GM13976 (cell line): Measurements from ENCODE around the gene KMT5B.

Experiments
- DNase-seq: peaks from one replicate; pipeline ENCODE4 v3.0.0; 2012; ENCODE audit warnings: low spot score
- CTCF ChIP-seq: IDR thresholded peaks from 2 replicates; pipeline ENCODE4 v1.5.1; 2012; ENCODE audit warnings: borderline replicate concordance, mild to moderate bottlenecking; ENCODE audit not compliant: insufficient read depth; ENCODE audit errors: extremely low read depth, missing control alignments, control extremely low read depth
- in situ Hi-C: fragments of 300-500 bp; cut with MboI; formaldehyde crosslinking; loops from one replicate; pipeline ENCODE4 v1.12.0; 2022; ENCODE audit warnings: low sequenced_read_pairs, mixed read lengths, inconsistent platforms; ENCODE audit not compliant: unreplicated experiment

Gene KMT5B

GRCh38 chr11:68168694-68169093 lies 44.4 kb downstream of the KMT5B start:
- no peak for DNase-seq
- in situ Hi-C loops, result no loop called here
- no peak for TF ChIP-seq CTCF

- no peak for TF ChIP-seq CTCF
- no peak for DNase-seq
- in situ Hi-C loops, result no loop called here
Observed at GRCh38 chr11:68167474-68167873, 45.6 kb downstream of the KMT5B start.

GRCh38 chr11:68166969-68167368 lies 46.1 kb downstream of the KMT5B start:
- no peak for DNase-seq
- in situ Hi-C loops, result no loop called here
- no peak for TF ChIP-seq CTCF

GRCh38 chr11:68165601-68166000 lies 47.5 kb downstream of the KMT5B start:
- in situ Hi-C loops, result no loop called here
- no peak for TF ChIP-seq CTCF
- no peak for DNase-seq

- in situ Hi-C loops, result no loop called here
- DNase-seq, result no peak
- TF ChIP-seq CTCF, result no peak
Observed at GRCh38 chr11:68164437-68164836, 48.7 kb downstream of the KMT5B start.

GRCh38 chr11:68163691-68164090 lies 49.4 kb downstream of the KMT5B start:
- in situ Hi-C loops, result no loop called here
- no peak for DNase-seq

More at GRCh38 chr11:68163691-68164090, 49.4 kb downstream of the KMT5B start:
- no peak for TF ChIP-seq CTCF
